WTC11 (cell line): ENCODE measurements around the gene CDK2AP2. TPM values are rescaled to one million over a fixed set of nuclear protein-coding genes. Genes with fewer than 3 reads are reported as not detected.

Experiments
- ATAC-seq: fragments of 200-7000 bp; cut with Tn5 transposase; 2 replicates; pipeline ENCODE4 v1.10.0; 2021; ENCODE audit warnings: mild to moderate bottlenecking, moderate library complexity
- CTCF ChIA-PET: fragments of 300-600 bp; sonication (Branson Sonifier 250); formaldehyde crosslinking; loops from one replicate; lab custom pipeline; 2021; ENCODE audit warnings: antibody characterized with exemption; lab: Charles Lee
- POLR2A ChIA-PET: fragments of 350-600 bp; sonication (Branson Sonifier 250); formaldehyde crosslinking; loops from one replicate; lab custom pipeline; 2021; ENCODE audit warnings: antibody characterized with exemption; lab: Charles Lee
- DNase-seq: peaks from one replicate; pipeline ENCODE4 v3.0.0; 2021; ENCODE audit warnings: low spot score
- H3K27ac Mint-ChIP-seq: 2 replicates; pipeline ENCODE4 v1.8.0; 2021; ENCODE audit warnings: mixed read lengths
- H3K27me3 Mint-ChIP-seq: 2 replicates; pipeline ENCODE4 v1.8.0; 2021; ENCODE audit warnings: low read depth, mild to moderate bottlenecking, moderate library complexity, mixed read lengths
- H3K36me3 Mint-ChIP-seq: 2 replicates; pipeline ENCODE4 v1.8.0; 2021; ENCODE audit warnings: mixed read lengths
- H3K4me1 Mint-ChIP-seq: 2 replicates; pipeline ENCODE4 v1.8.0; 2022; ENCODE audit warnings: mixed read lengths
- H3K4me3 Mint-ChIP-seq: 2 replicates; pipeline ENCODE4 v1.8.0; 2021; ENCODE audit warnings: mild to moderate bottlenecking, moderate library complexity, mixed read lengths
- H3K9me3 Mint-ChIP-seq: 2 replicates; pipeline ENCODE4 v1.8.0; 2021; ENCODE audit warnings: mixed read lengths
- ATF3 ChIP-seq: sonication (generic); formaldehyde crosslinking; conservative IDR thresholded peaks from 2 replicates; pipeline ENCODE4 v1.8.1; 2022; ENCODE audit warnings: mild to moderate bottlenecking, missing genetic modification reagents
- ESRRA ChIP-seq: sonication (generic); formaldehyde crosslinking; IDR thresholded peaks from 2 replicates; pipeline ENCODE4 v1.8.1; 2022; ENCODE audit warnings: mild to moderate bottlenecking, missing genetic modification reagents, borderline replicate concordance
- GTF2I ChIP-seq: fragments of 250-450 bp; sonication (Bioruptor Pico); conservative IDR thresholded peaks from 2 replicates; pipeline ENCODE4 v1.4.0; 2021; ENCODE audit warnings: mild to moderate bottlenecking
- IRF2 ChIP-seq: sonication (generic); formaldehyde crosslinking; IDR thresholded peaks from 2 replicates; pipeline ENCODE4 v1.8.0; 2022; ENCODE audit warnings: low read depth, missing genetic modification reagents, borderline replicate concordance
- NFATC4 ChIP-seq: fragments of 250-450 bp; sonication (Bioruptor Pico); IDR thresholded peaks from 2 replicates; pipeline ENCODE4 v1.9.0; 2021; ENCODE audit warnings: mild to moderate bottlenecking
- NR1H2 ChIP-seq: sonication (generic); formaldehyde crosslinking; IDR thresholded peaks from 2 replicates; pipeline ENCODE4 v1.9.0; 2021; ENCODE audit warnings: mild to moderate bottlenecking, moderate library complexity, missing genetic modification reagents
- NR3C1 ChIP-seq: sonication (generic); formaldehyde crosslinking; conservative IDR thresholded peaks from 2 replicates; pipeline ENCODE4 v1.8.1; 2023; ENCODE audit warnings: low read depth, mild to moderate bottlenecking, missing genetic modification reagents
- ZNF232 ChIP-seq: sonication (generic); formaldehyde crosslinking; IDR thresholded peaks from 2 replicates; pipeline ENCODE4 v1.8.0; 2022; ENCODE audit warnings: mild to moderate bottlenecking, missing genetic modification reagents
- ZNF263 ChIP-seq: sonication (generic); formaldehyde crosslinking; IDR thresholded peaks from 2 replicates; pipeline ENCODE4 v1.8.1; 2022; ENCODE audit warnings: low read depth, mild to moderate bottlenecking, moderate library complexity, missing genetic modification reagents
- ZNF396 ChIP-seq: fragments of 250-450 bp; sonication (Bioruptor Pico); IDR thresholded peaks from 2 replicates; pipeline ENCODE4 v1.8.0; 2021; ENCODE audit warnings: mild to moderate bottlenecking, moderate library complexity, borderline replicate concordance
- ZNF423 ChIP-seq: fragments of 250-450 bp; sonication (Bioruptor Pico); IDR thresholded peaks from 2 replicates; pipeline ENCODE4 v2.1.2; 2022; ENCODE audit warnings: mild to moderate bottlenecking, moderate library complexity
- total RNA-seq: library from RNA; stranded (reverse); gene quantifications from 3 replicates; pipeline ENCODE4 v1.2.3, GENCODE V29; 2021
- TF ChIP-seq, protein P1 (sequence below): sonication (generic); formaldehyde crosslinking; IDR thresholded peaks from 2 replicates; pipeline ENCODE4 v1.8.0; 2023; ENCODE audit warnings: mild to moderate bottlenecking, missing genetic modification reagents
- TF ChIP-seq, protein P2 (sequence below): sonication (generic); formaldehyde crosslinking; IDR thresholded peaks from 2 replicates; pipeline ENCODE4 v1.8.1; 2023; ENCODE audit warnings: mild to moderate bottlenecking, missing genetic modification reagents
- TF ChIP-seq, protein P3 (sequence below): sonication (generic); formaldehyde crosslinking; IDR thresholded peaks from 2 replicates; pipeline ENCODE4 v1.8.1; 2023; ENCODE audit warnings: mild to moderate bottlenecking, missing genetic modification reagents, borderline replicate concordance
- TF ChIP-seq, protein P4 (sequence below): fragments of 250-450 bp; sonication (Bioruptor Pico); IDR thresholded peaks from 2 replicates; pipeline ENCODE4 v2.1.2; 2022; ENCODE audit warnings: mild to moderate bottlenecking, moderate library complexity
- TF ChIP-seq, protein P5 (sequence below): fragments of 250-450 bp; sonication (Bioruptor Pico); conservative IDR thresholded peaks from 2 replicates; pipeline ENCODE4 v1.9.0; 2021; ENCODE audit warnings: mild to moderate bottlenecking
- TF ChIP-seq, protein P6 (sequence below): sonication (generic); formaldehyde crosslinking; IDR thresholded peaks from 2 replicates; pipeline ENCODE4 v1.8.0; 2022; ENCODE audit warnings: missing genetic modification reagents

The CDK2AP2 gene
- total RNA-seq, 1 experiment from 2014 or later = 53.1 TPM

DNA sequence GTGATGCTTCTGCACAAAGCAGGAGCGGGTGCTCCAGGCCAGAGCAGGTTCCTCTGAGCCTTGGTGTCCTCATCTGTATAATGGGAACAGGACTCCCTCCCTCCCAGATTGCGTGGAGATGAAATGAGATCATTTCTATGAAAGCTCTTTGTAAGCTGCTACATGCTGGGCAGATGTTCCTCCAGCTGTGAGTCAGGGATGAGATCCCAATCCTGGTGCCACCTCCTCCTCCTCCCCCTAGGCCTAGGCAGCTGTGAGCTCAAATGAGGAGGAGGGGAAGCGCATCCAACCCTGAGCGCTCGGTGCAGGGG, 22.3 kb upstream of the CDK2AP2 start:
- POLR2A ChIA-PET = no interaction called here
- ATAC-seq = no peak

More for the DNA sequence above, 22.3 kb upstream of the CDK2AP2 start:
- Mint-ChIP-seq H3K27me3 (peaks cover 28% of the 10 kb centered on the region), H3K27ac (no peak overlapping the region), H3K36me3 (peaks cover 17% of the 10 kb centered on the region), H3K4me1 (no peaks in the 10 kb centered on the region), H3K4me3 (no peak overlapping the region), H3K9me3 (peaks cover 51% of the 10 kb centered on the region)
- no peak for DNase-seq
- TF ChIP-seq NFATC4 (CRISPR knock-in tag) = no peak
- TF ChIP-seq, protein P1, sequence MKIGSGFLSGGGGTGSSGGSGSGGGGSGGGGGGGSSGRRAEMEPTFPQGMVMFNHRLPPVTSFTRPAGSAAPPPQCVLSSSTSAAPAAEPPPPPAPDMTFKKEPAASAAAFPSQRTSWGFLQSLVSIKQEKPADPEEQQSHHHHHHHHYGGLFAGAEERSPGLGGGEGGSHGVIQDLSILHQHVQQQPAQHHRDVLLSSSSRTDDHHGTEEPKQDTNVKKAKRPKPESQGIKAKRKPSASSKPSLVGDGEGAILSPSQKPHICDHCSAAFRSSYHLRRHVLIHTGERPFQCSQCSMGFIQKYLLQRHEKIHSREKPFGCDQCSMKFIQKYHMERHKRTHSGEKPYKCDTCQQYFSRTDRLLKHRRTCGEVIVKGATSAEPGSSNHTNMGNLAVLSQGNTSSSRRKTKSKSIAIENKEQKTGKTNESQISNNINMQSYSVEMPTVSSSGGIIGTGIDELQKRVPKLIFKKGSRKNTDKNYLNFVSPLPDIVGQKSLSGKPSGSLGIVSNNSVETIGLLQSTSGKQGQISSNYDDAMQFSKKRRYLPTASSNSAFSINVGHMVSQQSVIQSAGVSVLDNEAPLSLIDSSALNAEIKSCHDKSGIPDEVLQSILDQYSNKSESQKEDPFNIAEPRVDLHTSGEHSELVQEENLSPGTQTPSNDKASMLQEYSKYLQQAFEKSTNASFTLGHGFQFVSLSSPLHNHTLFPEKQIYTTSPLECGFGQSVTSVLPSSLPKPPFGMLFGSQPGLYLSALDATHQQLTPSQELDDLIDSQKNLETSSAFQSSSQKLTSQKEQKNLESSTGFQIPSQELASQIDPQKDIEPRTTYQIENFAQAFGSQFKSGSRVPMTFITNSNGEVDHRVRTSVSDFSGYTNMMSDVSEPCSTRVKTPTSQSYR = no peak
- TF ChIP-seq NR1H2 (CRISPR knock-in tag) = no peak
- TF ChIP-seq ESRRA (CRISPR knock-in tag) = no peak
- TF ChIP-seq, protein P2, sequence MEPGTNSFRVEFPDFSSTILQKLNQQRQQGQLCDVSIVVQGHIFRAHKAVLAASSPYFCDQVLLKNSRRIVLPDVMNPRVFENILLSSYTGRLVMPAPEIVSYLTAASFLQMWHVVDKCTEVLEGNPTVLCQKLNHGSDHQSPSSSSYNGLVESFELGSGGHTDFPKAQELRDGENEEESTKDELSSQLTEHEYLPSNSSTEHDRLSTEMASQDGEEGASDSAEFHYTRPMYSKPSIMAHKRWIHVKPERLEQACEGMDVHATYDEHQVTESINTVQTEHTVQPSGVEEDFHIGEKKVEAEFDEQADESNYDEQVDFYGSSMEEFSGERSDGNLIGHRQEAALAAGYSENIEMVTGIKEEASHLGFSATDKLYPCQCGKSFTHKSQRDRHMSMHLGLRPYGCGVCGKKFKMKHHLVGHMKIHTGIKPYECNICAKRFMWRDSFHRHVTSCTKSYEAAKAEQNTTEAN (CRISPR knock-in tag) = no peak
- no peak for TF ChIP-seq ZNF423 (CRISPR knock-in tag)
- no peak for TF ChIP-seq ZNF232 (CRISPR knock-in tag)
- TF ChIP-seq, protein P3, sequence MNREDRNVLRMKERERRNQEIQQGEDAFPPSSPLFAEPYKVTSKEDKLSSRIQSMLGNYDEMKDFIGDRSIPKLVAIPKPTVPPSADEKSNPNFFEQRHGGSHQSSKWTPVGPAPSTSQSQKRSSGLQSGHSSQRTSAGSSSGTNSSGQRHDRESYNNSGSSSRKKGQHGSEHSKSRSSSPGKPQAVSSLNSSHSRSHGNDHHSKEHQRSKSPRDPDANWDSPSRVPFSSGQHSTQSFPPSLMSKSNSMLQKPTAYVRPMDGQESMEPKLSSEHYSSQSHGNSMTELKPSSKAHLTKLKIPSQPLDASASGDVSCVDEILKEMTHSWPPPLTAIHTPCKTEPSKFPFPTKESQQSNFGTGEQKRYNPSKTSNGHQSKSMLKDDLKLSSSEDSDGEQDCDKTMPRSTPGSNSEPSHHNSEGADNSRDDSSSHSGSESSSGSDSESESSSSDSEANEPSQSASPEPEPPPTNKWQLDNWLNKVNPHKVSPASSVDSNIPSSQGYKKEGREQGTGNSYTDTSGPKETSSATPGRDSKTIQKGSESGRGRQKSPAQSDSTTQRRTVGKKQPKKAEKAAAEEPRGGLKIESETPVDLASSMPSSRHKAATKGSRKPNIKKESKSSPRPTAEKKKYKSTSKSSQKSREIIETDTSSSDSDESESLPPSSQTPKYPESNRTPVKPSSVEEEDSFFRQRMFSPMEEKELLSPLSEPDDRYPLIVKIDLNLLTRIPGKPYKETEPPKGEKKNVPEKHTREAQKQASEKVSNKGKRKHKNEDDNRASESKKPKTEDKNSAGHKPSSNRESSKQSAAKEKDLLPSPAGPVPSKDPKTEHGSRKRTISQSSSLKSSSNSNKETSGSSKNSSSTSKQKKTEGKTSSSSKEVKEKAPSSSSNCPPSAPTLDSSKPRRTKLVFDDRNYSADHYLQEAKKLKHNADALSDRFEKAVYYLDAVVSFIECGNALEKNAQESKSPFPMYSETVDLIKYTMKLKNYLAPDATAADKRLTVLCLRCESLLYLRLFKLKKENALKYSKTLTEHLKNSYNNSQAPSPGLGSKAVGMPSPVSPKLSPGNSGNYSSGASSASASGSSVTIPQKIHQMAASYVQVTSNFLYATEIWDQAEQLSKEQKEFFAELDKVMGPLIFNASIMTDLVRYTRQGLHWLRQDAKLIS (CRISPR knock-in tag) = no peak
- no peak for TF ChIP-seq NR3C1 (CRISPR knock-in tag)
- TF ChIP-seq, protein P4, sequence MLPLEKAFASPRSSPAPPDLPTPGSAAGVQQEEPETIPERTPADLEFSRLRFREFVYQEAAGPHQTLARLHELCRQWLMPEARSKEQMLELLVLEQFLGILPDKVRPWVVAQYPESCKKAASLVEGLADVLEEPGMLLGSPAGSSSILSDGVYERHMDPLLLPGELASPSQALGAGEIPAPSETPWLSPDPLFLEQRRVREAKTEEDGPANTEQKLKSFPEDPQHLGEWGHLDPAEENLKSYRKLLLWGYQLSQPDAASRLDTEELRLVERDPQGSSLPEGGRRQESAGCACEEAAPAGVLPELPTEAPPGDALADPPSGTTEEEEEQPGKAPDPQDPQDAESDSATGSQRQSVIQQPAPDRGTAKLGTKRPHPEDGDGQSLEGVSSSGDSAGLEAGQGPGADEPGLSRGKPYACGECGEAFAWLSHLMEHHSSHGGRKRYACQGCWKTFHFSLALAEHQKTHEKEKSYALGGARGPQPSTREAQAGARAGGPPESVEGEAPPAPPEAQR (CRISPR knock-in tag) = no peak
- no peak for TF ChIP-seq ZNF263
- TF ChIP-seq ATF3 = no peak
- TF ChIP-seq IRF2 = no peak
- no peak for TF ChIP-seq GTF2I (CRISPR knock-in tag)
- TF ChIP-seq, protein P5, sequence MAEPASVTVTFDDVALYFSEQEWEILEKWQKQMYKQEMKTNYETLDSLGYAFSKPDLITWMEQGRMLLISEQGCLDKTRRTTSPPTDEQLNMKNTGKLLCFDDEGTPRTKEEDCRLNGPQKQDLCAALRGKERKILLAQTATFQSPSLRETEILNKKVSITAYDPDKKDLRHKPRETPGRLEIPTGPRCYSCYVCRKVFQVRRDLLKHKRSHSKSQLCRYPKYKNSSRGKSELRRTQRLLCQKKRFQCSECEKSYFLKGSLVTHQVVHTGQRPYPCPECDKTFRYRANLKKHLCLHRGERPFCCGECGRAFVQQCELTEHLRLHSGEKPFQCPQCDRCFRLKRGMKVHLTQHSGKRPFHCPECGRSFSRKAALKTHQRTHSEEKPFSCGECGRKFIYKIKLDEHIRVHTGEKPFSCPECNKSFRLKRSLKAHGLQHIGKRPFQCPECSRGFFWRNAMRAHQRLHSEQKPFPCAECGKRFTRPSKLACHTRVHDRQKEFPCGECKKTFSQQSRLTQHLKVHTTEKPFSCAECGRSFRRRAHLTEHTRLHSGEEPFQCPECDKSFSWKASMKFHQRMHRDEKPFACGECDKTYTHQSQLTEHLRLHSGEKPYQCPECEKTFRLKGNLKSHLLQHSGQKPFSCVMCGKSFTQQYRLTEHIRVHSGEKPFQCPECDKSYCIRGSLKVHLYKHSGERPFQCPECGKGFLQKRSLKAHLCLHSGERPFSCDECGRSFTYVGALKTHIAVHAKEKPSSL (CRISPR knock-in tag) = no peak
- TF ChIP-seq, protein P6, sequence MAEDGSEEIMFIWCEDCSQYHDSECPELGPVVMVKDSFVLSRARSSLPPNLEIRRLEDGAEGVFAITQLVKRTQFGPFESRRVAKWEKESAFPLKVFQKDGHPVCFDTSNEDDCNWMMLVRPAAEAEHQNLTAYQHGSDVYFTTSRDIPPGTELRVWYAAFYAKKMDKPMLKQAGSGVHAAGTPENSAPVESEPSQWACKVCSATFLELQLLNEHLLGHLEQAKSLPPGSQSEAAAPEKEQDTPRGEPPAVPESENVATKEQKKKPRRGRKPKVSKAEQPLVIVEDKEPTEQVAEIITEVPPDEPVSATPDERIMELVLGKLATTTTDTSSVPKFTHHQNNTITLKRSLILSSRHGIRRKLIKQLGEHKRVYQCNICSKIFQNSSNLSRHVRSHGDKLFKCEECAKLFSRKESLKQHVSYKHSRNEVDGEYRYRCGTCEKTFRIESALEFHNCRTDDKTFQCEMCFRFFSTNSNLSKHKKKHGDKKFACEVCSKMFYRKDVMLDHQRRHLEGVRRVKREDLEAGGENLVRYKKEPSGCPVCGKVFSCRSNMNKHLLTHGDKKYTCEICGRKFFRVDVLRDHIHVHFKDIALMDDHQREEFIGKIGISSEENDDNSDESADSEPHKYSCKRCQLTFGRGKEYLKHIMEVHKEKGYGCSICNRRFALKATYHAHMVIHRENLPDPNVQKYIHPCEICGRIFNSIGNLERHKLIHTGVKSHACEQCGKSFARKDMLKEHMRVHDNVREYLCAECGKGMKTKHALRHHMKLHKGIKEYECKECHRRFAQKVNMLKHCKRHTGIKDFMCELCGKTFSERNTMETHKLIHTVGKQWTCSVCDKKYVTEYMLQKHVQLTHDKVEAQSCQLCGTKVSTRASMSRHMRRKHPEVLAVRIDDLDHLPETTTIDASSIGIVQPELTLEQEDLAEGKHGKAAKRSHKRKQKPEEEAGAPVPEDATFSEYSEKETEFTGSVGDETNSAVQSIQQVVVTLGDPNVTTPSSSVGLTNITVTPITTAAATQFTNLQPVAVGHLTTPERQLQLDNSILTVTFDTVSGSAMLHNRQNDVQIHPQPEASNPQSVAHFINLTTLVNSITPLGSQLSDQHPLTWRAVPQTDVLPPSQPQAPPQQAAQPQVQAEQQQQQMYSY = no peak
- TF ChIP-seq ZNF396 = no peak
- CTCF ChIA-PET = interaction anchor here (1.0 to 2.6 kb wide), 3 partner anchors 12 to 179 kb away, joined by 3 to 13 read pairs (median 6); no protein-coding TSS in a partner anchor
